HL-60/S4 treated with phorbol 12-myristate 13-acetate at 8.2 ng/mL for 4 days and 3 days (cell line): Measurements from ENCODE around the gene SNX32.

Source experiments
- in situ Hi-C: fragments of 300-500 bp; cut with MboI; formaldehyde crosslinking; loops from 2 replicates; pipeline ENCODE4 v1.15.0; 2022; ENCODE audit warnings: low sequenced_read_pairs

Gene SNX32

DNA sequence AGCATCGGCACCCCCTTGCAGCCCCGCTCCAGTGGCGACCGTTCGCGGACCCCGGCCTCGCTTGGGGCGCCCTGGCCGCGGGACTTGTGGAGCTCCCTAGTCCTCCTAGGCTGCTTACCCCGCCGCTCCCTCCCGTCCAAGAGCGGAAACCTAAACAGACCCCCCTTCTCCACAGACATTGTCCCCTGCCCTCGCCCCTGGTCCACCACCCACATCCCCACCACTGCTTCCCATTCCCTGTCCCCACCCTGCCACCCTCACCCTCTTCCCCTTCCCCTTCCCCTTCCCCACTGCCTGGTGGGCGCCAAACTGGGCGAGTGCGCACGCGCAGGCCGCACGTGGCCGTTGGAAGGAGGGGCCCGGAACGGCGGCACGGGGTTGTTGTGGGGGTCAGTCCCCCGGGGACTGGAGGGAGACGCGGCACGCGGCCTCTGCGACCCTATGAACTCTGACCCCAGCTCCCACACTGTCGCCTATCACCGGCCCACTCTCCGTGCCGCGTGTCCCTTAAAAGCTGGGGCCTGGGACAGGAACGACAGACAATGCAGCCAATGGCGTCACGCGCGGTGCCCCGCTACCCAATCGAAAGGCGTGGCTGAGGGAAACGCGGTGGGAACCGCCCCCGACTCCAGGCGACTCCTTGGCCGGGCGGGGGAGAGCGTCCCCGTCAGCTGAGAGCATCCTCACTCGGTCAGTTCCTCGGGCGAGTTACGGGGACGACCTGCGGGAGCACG is at the start of gene SNX32:
TSS of gene SNX32 (plus strand) at position 667 of the 734 bp plus-strand sequence. CDS start 103 bp downstream, outside the sequence.
- in situ Hi-C loops = no loop called here

DNA sequence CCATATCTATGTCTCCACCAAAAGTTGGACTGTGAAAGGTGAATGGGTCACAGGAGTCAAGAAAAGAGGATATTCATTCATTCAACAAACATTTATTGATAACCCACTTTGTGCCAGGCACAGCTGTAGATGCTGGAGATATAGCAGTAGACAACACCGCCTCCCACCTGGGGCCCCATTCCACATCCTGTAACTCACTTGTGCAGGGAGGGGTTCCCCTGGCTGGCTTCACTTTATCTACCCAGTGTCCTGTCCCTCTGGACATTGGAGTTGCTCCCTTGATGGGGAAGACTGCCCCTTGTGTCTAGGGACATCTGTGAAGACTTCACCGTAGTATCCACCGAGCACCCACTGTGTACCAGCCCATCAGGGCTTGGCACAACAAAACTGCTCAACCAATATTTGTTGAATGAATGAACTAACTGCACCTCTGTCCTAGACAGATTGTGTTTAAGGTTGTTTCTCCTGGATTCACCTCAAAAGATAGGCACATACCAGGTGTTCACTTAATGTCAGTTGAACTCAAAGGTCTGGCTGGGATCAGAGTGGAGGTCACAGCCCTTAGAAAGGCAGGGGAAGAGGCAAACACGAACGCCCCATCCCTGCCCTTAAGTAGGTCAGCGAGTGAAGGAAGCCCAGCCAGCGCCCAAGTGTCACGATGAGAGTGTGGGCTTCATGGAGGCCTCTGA is 48.3 kb upstream of the SNX32 start:
- in situ Hi-C loops = no loop called here

DNA sequence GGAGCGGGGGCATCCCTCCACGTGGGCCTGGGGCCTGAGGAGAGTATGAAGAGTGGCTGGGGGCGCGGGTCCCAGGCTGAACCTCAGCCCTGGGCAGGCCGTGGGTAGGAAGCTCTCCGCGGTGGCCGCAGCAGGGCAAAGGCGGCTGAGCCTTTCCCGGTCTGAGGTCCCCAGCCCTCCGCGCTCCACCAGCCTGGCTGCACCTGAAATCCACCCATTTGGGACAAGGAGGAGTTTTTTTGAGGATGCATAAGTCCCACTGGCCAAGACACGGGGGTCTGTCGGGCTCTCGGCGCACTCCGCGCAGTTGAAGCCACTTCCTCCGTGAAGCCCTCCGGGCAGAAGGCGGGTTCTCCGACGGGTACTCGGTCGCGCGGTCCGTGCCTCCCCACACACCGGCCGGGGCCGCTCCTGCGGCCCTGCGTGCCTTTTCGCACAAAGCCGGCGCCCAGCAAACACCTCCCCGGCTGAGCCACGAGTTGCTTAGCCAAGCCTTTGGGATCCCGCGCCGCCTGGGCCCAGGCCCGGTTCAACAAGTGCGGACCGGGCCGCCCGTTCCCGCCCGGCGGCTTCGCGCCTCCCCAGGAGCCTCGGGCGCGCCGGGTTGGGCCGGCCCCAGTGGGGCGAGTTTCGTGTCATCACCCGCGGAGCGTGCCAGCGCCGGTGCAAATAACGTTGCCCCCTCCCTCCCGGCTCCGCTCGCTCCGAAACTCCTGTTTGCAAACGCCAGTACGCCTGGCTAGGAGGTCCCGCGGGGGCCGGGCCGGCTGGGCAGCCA is 47.6 kb upstream of the SNX32 start:
- in situ Hi-C loops = no loop called here

DNA sequence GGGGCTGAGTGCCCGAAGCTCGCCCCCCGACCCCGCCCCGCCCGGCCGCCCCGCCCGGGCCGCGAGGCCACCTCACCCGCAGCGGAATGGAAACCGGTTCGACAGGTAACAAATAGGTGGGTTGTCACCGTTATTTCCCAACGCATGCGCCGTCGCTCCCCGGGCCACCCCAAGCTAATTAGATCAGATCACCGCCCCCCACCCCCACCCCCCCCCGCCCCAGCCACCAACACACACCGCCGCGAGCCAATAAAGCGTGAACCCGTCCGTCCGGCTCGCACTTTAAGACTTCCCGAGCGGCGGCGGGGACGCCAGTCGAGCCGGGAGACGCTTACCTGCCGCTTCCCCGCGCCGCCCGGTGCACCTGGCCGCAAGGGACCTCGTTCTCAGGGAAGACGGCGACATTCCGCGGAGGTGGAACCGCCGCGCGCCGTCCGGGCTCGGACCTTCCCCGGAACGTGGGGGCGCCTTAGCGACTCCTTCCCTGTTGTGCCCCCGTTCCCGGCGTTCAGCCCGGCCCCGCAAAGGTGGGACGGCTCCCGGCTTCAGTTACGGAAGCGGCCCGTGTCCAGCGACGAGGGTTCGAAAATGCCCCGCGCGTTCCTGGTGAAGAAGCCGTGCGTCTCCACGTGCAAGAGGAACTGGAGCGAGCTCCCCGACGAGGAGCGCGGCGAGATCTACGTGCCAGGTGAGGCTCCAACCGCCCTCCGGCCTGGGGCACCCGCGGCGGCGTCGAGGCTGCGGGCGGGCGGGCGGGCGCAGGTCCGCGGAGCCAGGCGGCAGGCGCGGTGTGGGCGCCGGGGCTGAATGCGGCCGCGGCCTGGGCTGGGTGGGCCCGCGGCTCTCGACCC is 46.8 kb upstream of the SNX32 start, which contains the start of gene OVOL1:
TSS of gene OVOL1 (plus strand) at position 278 of the 851 bp plus-strand sequence. CDS start at position 589, 311 bp downstream.
- in situ Hi-C loops = no loop called here

DNA sequence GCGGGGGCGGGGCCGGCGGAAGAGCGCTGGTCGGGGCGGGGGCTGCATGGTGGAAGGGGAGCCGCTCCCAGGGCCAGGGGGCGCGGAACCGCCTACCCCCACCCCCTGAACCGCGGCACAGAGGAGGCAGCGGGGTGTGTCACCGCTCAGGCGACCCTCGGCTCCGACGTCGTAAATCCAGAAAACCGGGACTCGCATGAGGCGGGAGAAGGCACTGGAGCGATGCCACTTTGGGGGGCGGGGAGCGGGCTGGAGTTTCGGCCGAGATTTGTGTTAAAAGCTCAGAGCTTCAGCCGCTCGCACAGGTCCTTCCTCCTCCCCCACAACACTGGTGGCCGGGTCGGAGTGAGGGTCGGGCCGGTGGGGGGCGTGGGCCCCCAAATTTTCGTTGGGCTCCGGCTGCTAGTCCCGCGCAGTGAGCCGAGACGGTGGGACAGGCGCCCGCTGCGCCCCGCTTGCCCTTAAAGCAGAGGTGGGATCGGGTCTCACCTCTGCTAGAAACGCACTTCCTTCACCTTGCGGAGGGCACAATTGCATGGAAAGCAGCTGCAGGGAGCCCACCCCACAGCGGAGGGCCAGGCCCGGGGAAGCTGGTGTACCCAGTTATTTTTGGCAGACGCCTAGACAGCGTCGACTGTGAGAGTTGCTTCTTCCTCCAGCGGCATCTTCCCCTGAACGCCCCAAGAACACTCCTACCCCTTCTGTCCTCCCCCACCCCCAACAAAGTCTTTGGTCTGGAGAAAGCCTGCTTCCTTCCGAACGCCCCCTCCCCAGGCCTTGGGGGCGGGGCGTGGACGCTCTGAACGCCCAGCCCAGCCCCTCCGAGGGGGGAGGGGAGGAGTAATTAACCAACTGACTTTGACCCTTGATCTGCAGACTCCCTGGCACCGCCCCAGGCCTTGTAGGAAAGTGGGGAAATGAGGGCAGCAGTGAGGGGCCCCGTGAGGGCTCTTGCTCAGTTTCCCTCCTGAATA is 45.8 kb upstream of the SNX32 start:
- in situ Hi-C loops = no loop called here

DNA sequence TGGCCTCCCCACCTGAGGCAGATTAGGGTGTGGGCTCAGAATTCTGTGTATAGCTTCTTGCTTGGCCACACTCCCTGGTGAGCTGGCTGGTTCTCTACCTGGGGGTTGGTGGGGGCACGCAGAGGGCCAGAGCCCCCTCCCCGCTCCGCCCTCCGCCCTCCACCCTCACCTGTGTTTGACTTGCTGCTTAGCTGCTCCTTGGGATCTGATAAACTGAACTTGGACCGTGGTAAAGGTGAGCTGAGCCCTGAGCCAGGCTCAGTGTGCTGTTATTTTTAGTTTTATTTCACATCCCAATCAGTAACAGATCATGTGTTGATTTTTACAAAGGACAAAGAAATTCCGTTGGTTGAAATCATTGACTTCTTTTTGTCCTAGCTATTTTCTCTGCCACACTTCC is 44.9 kb upstream of the SNX32 start:
- in situ Hi-C loops = no loop called here

DNA sequence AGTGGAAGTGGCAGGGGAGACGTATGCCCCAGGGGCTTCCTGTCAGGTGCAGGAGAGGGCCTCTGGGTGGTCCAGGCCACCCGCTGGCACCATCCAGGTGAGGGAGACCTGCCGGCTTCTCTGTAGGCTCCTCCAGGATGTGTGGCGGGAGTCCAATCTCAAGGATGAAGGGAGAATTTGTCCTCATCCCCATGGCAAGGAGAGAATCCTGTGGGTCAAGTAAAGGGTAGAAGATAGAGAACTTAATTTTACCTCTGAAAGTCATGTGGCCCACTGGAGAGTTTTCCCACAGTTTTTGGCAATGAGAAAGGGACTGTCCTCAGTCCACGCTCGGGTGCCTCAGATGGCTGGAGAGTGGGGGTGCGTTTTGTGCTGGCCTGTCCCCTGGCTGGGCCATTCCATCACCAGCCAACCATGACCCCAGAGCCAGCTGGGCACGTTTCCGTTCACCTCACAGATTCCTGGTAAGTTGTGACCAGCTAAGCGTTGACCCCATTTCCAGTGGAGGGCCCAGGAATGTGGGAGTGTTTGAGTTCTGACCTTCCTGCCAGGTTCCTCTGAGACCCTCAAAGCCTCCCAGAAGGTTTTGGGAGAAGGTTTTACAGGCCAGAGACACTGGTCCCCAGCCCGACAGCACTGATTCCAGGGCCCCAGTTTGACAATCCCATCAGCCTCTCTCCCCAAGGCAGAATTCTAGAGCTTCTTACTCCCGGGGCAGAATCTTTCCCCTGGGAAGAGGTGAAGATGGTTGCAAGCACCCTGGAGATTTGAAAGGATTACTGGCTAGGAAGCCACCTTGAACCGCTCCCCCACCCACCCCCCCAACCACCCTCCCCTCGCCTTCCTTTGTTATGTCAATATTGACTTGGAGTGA is 44.3 kb upstream of the SNX32 start:
- in situ Hi-C loops = no loop called here

DNA sequence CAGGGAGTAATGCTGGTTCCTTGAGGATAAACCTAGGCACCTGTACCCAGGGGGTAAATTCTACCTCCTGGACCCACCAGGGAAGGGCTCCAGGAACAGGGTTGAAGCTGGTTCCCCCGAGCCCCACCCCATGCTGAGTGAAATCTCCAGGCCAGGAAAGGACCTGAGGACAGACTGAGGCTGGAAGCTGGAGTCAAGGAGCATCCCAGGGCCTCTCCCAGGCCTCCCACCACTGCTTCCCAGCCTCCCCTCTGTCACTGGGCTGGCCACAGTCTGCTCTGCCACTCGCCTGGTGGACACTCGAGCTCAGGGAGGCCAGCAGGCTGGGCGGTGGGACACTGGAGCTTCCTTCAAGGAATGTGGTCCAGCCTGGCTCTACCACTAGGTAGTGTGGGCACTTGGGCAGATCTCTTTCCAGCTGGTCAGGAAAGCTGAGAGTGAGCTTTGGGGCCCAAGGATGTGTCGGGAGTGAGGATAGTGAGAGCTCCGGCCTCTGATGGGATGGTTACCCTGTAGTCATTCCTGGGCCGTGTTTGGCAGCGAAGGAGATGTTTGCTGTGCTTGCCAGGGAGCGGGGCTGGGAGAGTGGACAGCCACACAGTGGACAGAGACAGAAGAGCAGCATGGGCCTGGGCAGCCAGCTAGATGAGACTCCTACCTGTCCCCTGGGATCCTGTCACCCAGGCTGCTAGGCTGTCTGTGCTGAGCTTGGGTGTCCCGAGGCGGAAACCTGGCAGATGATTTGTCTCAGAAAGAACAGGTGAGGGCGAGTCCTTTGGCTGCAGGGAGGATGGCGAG is 43.5 kb upstream of the SNX32 start:
- in situ Hi-C loops = no loop called here

DNA sequence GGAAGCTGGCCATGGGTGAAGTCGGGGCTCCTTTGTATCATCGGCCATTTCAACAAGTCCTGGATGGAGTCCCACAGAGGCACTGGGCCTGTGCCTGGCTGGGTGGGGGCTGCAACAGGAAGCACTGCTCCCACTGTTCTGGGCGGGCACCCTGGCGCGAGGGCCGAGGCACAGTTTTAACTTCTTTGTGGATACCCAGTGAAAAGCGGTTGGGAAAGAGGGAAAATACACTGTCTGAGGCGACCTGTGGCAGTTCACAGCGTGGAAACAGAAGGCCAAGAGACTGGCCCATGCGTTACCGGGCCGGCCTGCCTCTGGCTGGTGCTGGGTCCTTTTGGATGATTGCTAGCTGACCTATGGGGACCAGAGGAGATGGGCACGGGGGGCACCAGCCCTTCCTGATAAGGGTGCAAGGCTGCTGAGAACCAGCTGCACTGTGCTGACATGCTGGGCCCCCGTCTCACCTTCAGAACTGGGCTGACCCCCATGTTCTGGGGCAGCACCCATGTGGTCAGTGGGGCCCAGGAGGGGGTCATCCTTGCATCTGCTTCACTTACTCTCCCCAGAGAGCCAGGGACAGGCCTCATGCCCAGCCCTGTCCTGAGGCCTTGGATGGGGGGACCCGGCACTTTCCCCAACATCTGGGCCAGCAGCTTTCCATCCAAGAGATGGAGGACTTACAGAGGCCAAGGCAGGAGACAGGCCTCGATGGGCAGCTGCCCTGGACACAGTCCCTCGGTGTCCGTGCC is 42.7 kb upstream of the SNX32 start:
- in situ Hi-C loops = no loop called here

DNA sequence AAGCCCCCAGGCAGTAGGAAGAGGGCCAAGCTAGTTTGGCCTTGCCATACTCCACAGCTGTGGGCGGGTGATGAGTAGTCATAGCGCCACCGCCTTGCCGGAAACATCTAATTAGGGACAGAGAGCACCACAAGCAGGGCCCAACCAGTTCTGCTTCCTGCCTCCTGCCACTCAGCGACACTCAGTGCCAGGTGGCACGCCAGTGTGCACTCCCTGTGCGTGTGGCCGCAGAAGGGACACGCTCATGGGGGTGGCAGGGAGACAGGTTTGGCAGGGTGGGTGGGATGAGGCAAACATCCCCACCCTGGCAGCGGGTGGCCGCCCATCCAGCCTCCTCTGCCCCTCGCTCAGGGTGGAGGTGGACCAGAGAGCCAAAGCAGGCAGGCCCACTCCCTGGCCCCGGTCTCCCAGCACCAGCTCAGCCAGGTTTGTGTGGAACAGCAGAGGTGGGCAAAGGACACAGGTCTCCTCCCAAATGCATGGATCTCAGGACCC is 42.0 kb upstream of the SNX32 start:
- in situ Hi-C loops = no loop called here

DNA sequence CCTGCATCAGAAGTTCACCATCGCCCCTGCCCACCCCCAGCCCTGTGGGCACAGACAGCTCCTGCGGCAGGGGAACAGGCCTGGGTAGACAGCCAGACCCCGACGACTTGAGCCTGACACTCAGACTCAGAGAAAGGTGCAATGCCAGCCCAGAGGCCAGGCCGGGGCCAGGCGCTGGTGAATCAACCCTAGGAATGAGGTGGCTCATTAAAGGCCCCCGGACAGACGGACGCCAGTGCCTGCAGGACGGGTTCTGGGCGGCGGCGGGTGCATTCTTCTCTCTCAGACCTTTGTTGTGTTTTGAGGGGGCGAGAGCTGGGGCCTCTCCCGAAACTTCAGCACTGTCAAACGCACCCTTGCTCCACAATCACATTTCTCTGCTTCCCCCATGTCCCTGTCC is 41.3 kb upstream of the SNX32 start:
- in situ Hi-C loops = no loop called here

DNA sequence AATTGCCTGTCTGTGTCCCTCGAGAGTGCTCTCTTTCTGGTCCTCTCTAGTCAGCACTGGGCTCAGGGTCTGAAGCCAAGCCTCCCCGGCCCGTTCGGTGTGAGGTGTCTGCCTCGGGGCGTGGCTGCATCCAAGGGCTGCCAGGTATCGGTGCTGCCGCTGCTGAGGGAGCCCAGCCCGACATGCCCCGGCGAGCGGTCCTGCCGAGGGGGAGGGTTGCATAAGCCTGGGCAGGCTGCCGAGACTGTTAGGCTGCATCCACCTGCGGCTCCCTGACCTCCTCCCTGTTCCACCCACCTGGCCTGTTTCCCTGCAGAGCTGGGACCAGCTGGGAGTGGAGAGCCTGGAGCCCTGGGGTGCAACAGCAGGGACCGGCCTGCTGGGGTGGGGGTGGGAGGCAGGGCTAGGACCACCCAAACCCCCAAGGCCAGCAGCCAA is 40.6 kb upstream of the SNX32 start:
- in situ Hi-C loops = no loop called here

DNA sequence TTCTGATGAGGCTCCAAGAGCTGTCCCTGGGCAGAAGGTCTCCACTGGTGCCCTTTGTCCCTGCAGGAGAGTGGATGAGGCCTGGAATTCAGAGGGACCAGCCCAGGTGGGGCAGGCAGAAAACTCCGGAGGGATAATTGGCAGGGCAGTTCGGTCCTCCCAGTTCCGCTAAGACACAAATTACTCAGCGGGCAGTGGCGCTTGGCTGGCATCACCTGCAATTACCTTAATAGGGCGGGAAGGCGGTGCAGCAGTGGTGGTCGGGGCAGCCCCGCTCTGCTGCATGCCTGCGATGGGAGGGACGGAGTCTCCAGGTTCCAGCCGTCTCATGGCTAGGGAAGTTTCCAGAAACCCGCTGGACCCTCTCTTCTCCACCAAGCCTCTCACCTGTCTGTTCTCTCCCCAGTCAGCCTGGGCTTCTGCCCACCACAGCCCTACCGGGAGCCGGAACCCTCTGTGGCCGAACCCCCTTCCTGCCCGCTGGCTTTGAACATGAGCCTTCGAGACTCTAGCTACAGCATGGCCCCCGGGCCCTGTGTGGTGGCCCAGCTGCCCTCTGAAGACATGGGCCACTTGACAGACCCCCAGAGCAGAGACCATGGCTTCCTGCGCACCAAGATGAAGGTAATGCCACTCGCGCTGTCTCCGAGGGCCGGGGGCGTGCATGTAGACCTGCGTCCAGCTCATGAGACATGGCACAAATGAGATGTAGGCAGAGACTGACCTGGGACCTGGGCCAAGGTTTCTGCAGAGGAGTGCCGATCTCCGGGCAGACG is 40.0 kb upstream of the SNX32 start:
- in situ Hi-C loops = no loop called here

DNA sequence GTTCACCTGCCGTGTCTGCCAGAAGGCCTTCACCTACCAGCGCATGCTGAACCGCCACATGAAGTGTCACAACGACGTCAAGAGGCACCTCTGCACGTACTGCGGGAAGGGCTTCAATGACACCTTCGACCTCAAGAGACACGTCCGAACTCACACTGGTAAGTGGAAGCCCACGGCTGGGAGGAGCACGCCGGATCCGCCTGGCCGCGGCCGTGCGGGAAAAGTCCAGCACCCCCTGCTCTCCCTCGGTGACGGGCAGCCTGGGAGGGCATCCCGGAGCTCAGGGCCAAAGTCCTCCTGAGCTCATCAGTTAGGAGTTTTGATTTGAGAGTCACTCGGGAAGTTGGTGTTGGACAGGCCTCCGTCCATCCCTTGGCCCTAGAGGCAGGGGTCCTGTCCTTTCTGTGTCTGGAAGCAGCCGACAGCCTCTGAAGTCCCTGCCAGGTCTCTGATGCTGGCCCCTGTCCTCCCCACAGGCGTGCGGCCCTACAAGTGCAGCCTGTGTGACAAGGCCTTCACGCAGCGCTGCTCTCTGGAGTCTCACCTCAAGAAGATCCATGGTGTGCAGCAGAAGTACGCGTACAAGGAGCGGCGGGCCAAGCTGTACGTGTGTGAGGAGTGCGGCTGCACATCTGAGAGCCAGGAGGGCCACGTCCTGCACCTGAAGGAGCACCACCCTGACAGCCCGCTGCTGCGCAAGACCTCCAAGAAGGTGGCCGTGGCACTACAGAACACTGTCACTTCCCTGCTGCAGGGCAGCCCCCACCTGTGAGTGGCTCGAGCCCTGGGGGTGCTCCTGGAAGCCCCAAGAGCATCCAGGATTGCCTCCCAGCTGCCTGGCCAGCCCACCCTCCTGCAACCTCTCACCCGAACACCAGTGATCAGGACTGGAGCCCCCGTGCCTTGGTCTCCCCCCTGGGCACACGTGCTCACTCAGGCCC is 38.9 kb upstream of the SNX32 start:
- in situ Hi-C loops = no loop called here
